Activated CD4-positive, CD25-positive, alpha-beta regulatory T cell treated with anti-CD3 and anti-CD28 coated beads, Interleukin-2, amount 50 U/mL, for 24 hours (primary cell): Measurements from ENCODE around the gene TMED8.

Source experiments
- ATAC-seq, 2 donors: fragments of 150-1000 bp; cut with Tn5 transposase; one replicate each; pipeline ENCODE4 v1.10.0; 2021; ENCODE audit warnings: mild to moderate bottlenecking in 1 of 2, moderate library complexity in 1 of 2

TMED8 gene

GRCh38 chr14:77286576-77286975 lies 90.3 kb downstream of the TMED8 start:
- ATAC-seq: no peak
